Left ventricle myocardium superior (tissue), 1 donor: ENCODE data around the gene FAM78B. TPM values are rescaled to one million over a fixed set of nuclear protein-coding genes. Genes with fewer than 3 reads are reported as not detected.
A peak's percentile ranks its signal among the peaks of the same experiment; 100 is the strongest.

Experiments used
- ATAC-seq: fragments of 200-7000 bp; cut with Tn5 transposase; one replicate; pipeline ENCODE4 v1.9.1; 2020; ENCODE audit warnings: mild to moderate bottlenecking, moderate library complexity
- DNase-seq: peaks from one replicate; pipeline ENCODE4 v3.0.0-alpha.2; 2020
- intact Hi-C: fragments of 100-400 bp; cut with micrococcal nuclease; formaldehyde crosslinking; loops from one replicate; pipeline ENCODE4 v1.11.0; 2022
- total RNA-seq: library from RNA; stranded (reverse); fragmentation: NEBNext Ultra II Directional; extraction: Animal tissue kit (Norgen Biotek cat#: 25700); gene quantifications from one replicate; pipeline ENCODE4 v1.2.1, GENCODE V29; 2021
- donor health status: DM: no; HTN: yes; CAD: no; lungs with severe emphysema.

The FAM78B gene
- total RNA-seq, 1 donor from 2014 or later: 3.8 TPM

GRCh38 chr1:166166329-166166697 lies 488 bp downstream of the FAM78B start:
- ATAC-seq (no peak), DNase-seq (peak; percentile 33)
- intact Hi-C loops: no loop called here

- no peak for ATAC-seq
- peak; percentile 34 for DNase-seq
Observed at GRCh38 chr1:166165661-166166328, 1.0 kb downstream of the FAM78B start.

GRCh38 chr1:166164995-166165660 lies 1.7 kb downstream of the FAM78B start:
- ATAC-seq (peak; percentile 60), DNase-seq (peak; percentile 69)
- intact Hi-C loops: no loop called here

More at GRCh38 chr1:166165661-166166328, 1.0 kb downstream of the FAM78B start:
- intact Hi-C loops: no loop called here

- intact Hi-C loops: no loop called here
- no peak for ATAC-seq
- DNase-seq: no peak
Observed at GRCh38 chr1:166164646-166164994, 2.2 kb downstream of the FAM78B start.

- intact Hi-C loops: no loop called here
- DNase-seq (no peak), ATAC-seq (no peak)
Observed at GRCh38 chr1:166159656-166160055, 7.1 kb downstream of the FAM78B start.

- intact Hi-C loops: no loop called here
- ATAC-seq (peak; percentile 20), DNase-seq (no peak)
Observed at GRCh38 chr1:166156674-166157073, 10.1 kb downstream of the FAM78B start.

- no peak for ATAC-seq
- intact Hi-C loops: no loop called here
- DNase-seq: no peak
Observed at GRCh38 chr1:166155108-166155507, 11.7 kb downstream of the FAM78B start.

GRCh38 chr1:166153525-166154314 lies 13.1 kb downstream of the FAM78B start:
- DNase-seq (no peak), ATAC-seq (no peak)
- intact Hi-C loops: no loop called here

GRCh38 chr1:166152978-166153377 lies 13.8 kb downstream of the FAM78B start:
- DNase-seq: no peak
- intact Hi-C loops: no loop called here
- ATAC-seq: peak; percentile 44

GRCh38 chr1:166151804-166152203 lies 15.0 kb downstream of the FAM78B start:
- ATAC-seq: no peak
- DNase-seq: no peak
- intact Hi-C loops: no loop called here

GRCh38 chr1:166145499-166145898 lies 21.3 kb downstream of the FAM78B start:
- ATAC-seq (no peak), DNase-seq (no peak)
- intact Hi-C loops: no loop called here

GRCh38 chr1:166141969-166142368 lies 24.8 kb downstream of the FAM78B start:
- DNase-seq (no peak), ATAC-seq (no peak)
- intact Hi-C loops: no loop called here

- ATAC-seq (no peak), DNase-seq (no peak)
- intact Hi-C loops: no loop called here
Observed at GRCh38 chr1:166140251-166140650, 26.6 kb downstream of the FAM78B start.

- DNase-seq (no peak), ATAC-seq (no peak)
- intact Hi-C loops: no loop called here
Observed at GRCh38 chr1:166139735-166140134, 27.1 kb downstream of the FAM78B start.

GRCh38 chr1:166136699-166137401 lies 30.0 kb downstream of the FAM78B start:
- intact Hi-C loops: no loop called here
- no peak for DNase-seq
- peak; percentile 50 for ATAC-seq

GRCh38 chr1:166136222-166136621 lies 30.6 kb downstream of the FAM78B start:
- intact Hi-C loops: no loop called here
- ATAC-seq (peak; percentile 57), DNase-seq (no peak)

- intact Hi-C loops: no loop called here
- ATAC-seq: no peak
- DNase-seq: no peak
Observed at GRCh38 chr1:166133857-166134256, 32.9 kb downstream of the FAM78B start.

- no peak for ATAC-seq
- no peak for DNase-seq
- intact Hi-C loops: no loop called here
Observed at GRCh38 chr1:166133276-166133841, 33.4 kb downstream of the FAM78B start.

- DNase-seq: no peak
Observed at GRCh38 chr1:166132496-166132895, 34.3 kb downstream of the FAM78B start.

More at GRCh38 chr1:166132496-166132895, 34.3 kb downstream of the FAM78B start:
- no peak for ATAC-seq
- intact Hi-C loops: no loop called here
